DOHH2 (cell line): ENCODE results near the gene CIT.

Source experiments
- H3F3A ChIP-seq: fragments of 200-600 bp; sonication (generic), shearing (Covaris generic); 2 replicates; pipeline ENCODE4 v1.6.0; 2016; ENCODE audit warnings: antibody characterized with exemption, mild to moderate bottlenecking; ENCODE audit not compliant: control insufficient read depth, insufficient read depth
- H3K27ac ChIP-seq: fragments of 200-600 bp; sonication (generic); 2 replicates; pipeline ENCODE4 v1.5.1; 2014; ENCODE audit warnings: low read depth, mild to moderate bottlenecking, low read length, moderate library complexity
- H3K27me3 ChIP-seq: fragments of 200-600 bp; sonication (generic); 2 replicates; pipeline ENCODE4 v1.6.1; 2014; ENCODE audit warnings: mild to moderate bottlenecking, low read length, mixed read lengths; ENCODE audit not compliant: control insufficient read depth
- H3K36me3 ChIP-seq: fragments of 200-600 bp; sonication (generic); 2 replicates; pipeline ENCODE4 v1.6.1; 2014; ENCODE audit warnings: mild to moderate bottlenecking, low read length, moderate library complexity, mixed read lengths; ENCODE audit not compliant: control insufficient read depth
- H3K4me1 ChIP-seq: fragments of 200-600 bp; sonication (generic); 2 replicates; pipeline ENCODE4 v1.6.1; 2014; ENCODE audit warnings: mild to moderate bottlenecking, low read length, mixed read lengths; ENCODE audit not compliant: control insufficient read depth
- H3K4me2 ChIP-seq: fragments of 200-600 bp; sonication (generic); 2 replicates; pipeline ENCODE4 v1.6.0; 2014; ENCODE audit warnings: mild to moderate bottlenecking, low read length, moderate library complexity
- H3K4me3 ChIP-seq: fragments of 200-600 bp; sonication (generic); 2 replicates; pipeline ENCODE4 v1.5.1; 2014; ENCODE audit warnings: mild to moderate bottlenecking, low read length, mixed read lengths
- H3K79me2 ChIP-seq: fragments of 200-600 bp; sonication (generic); 2 replicates; pipeline ENCODE4 v1.6.1; 2014; ENCODE audit warnings: mild to moderate bottlenecking, low read length, mixed read lengths; ENCODE audit not compliant: control insufficient read depth
- H3K9me2 ChIP-seq: fragments of 200-600 bp; sonication (generic); replicated peaks from 2 replicates; pipeline ENCODE4 v1.6.1; 2014; ENCODE audit warnings: mild to moderate bottlenecking, low read length, mixed read lengths; ENCODE audit not compliant: control insufficient read depth
- H3K9me3 ChIP-seq: fragments of 200-600 bp; sonication (generic); 2 replicates; pipeline ENCODE4 v1.6.1; 2014; ENCODE audit warnings: antibody characterized with exemption, low read length, mixed read lengths; ENCODE audit not compliant: control insufficient read depth, insufficient read depth
- H4K20me1 ChIP-seq: fragments of 200-600 bp; sonication (generic); 2 replicates; pipeline ENCODE4 v1.6.0; 2014; ENCODE audit warnings: low read depth, mild to moderate bottlenecking, antibody characterized with exemption, low read length, moderate library complexity; ENCODE audit not compliant: control insufficient read depth, insufficient read depth
- EZH2phosphoT487 ChIP-seq: fragments of 200-600 bp; sonication (generic); IDR thresholded peaks from 2 replicates; pipeline ENCODE4 v1.6.1; 2017; ENCODE audit warnings: borderline replicate concordance, mild to moderate bottlenecking, antibody characterized with exemption, low read length, moderate library complexity, mixed read lengths
- TF ChIP-seq, protein P1 (sequence below): fragments of 200-600 bp; sonication (generic); IDR thresholded peaks from one replicate; pipeline ENCODE4 v1.5.1; 2014; ENCODE audit warnings: antibody characterized with exemption, mild to moderate bottlenecking, low read depth, low read length; ENCODE audit not compliant: poor library complexity, severe bottlenecking

CIT gene

DNA sequence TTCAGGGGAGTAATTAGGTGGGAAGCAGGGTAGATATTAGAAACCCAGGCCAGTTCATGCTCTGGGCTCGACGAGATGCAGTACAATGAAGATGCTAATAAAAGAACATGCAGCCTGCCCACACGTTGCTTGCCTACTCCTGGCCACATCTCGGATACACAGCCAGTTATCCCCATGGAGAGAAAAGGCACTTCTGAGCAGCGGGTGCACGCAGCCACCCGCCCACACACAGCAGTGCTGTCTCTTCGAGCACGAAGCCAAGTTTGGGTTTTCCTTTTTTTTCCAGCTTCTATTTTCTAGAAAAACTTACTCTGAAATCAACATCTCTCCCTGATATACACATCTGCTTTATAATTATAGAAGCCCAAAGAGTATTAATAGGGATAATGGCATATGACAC, 85.7 kb downstream of the CIT start:
- H3K9me2 ChIP-seq, result no peaks in the 10 kb centered on the region
- H3K36me3 ChIP-seq, result peaks cover 36% of the 10 kb centered on the region
- no peak overlapping the region for H3K4me2 ChIP-seq

GRCh38 chr12:119788786-119789185, 88.3 kb downstream of the CIT start:
- Histone ChIP-seq H3F3A (no peaks in the 10 kb centered on the region), H3K27ac (no peak overlapping the region), H3K9me3 (no peaks in the 10 kb centered on the region), H3K36me3 (peaks cover 32% of the 10 kb centered on the region), H3K9me2 (no peaks in the 10 kb centered on the region), H3K4me3 (no peak overlapping the region), H4K20me1 (no peaks in the 10 kb centered on the region), H3K27me3 (no peaks in the 10 kb centered on the region), H3K4me1 (peaks cover 6% of the 10 kb centered on the region), H3K79me2 (no peaks in the 10 kb centered on the region), H3K4me2 (no peak overlapping the region)
- TF ChIP-seq, protein P1, sequence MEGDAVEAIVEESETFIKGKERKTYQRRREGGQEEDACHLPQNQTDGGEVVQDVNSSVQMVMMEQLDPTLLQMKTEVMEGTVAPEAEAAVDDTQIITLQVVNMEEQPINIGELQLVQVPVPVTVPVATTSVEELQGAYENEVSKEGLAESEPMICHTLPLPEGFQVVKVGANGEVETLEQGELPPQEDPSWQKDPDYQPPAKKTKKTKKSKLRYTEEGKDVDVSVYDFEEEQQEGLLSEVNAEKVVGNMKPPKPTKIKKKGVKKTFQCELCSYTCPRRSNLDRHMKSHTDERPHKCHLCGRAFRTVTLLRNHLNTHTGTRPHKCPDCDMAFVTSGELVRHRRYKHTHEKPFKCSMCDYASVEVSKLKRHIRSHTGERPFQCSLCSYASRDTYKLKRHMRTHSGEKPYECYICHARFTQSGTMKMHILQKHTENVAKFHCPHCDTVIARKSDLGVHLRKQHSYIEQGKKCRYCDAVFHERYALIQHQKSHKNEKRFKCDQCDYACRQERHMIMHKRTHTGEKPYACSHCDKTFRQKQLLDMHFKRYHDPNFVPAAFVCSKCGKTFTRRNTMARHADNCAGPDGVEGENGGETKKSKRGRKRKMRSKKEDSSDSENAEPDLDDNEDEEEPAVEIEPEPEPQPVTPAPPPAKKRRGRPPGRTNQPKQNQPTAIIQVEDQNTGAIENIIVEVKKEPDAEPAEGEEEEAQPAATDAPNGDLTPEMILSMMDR, result no peak
- TF ChIP-seq EZH2phosphoT487, result no peak

More for the DNA sequence above, 85.7 kb downstream of the CIT start:
- Histone ChIP-seq H3K79me2 (no peaks in the 10 kb centered on the region), H3F3A (no peaks in the 10 kb centered on the region), H3K4me3 (no peak overlapping the region), H3K27ac (no peak overlapping the region), H3K4me1 (no peaks in the 10 kb centered on the region), H4K20me1 (no peaks in the 10 kb centered on the region), H3K9me3 (no peaks in the 10 kb centered on the region), H3K27me3 (no peaks in the 10 kb centered on the region)
- TF ChIP-seq, protein P1, result no peak
- TF ChIP-seq EZH2phosphoT487, result no peak

DNA sequence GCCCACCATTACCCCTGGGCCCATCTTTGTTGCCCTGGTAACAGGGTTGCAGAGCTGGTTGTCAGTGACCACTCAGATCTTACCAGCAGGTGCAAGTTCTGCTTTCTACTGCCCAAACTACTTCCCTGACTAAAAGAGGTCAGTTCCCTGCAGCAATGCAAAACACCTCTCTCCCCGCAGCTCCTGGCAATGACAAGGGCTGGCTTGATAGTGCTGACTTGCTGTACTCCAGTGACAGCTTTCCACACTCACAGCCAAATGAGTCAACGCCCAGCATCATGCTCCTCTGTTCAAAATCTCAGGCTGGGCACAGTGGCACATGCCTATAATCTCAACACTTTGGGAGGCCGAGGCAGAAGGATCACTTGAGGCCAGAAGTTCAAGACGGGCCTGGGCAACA, 90.6 kb downstream of the CIT start:
- Histone ChIP-seq H3K36me3 (peaks cover 45% of the 10 kb centered on the region), H3K4me2 (no peak overlapping the region), H3F3A (peaks cover 16% of the 10 kb centered on the region), H4K20me1 (no peaks in the 10 kb centered on the region), H3K79me2 (no peaks in the 10 kb centered on the region), H3K9me3 (no peaks in the 10 kb centered on the region), H3K4me1 (peaks cover 29% of the 10 kb centered on the region), H3K27ac (no peak overlapping the region), H3K9me2 (no peaks in the 10 kb centered on the region), H3K4me3 (no peak overlapping the region), H3K27me3 (no peaks in the 10 kb centered on the region)
- TF ChIP-seq EZH2phosphoT487, result no peak
- TF ChIP-seq, protein P1, result no peak

GRCh38 chr12:119784673-119785072, 92.4 kb downstream of the CIT start:
- no peak overlapping the region for H3K27ac ChIP-seq
- H3K4me3 ChIP-seq, result no peak overlapping the region
- peaks cover 6% of the 10 kb centered on the region for H3K79me2 ChIP-seq
- TF ChIP-seq EZH2phosphoT487, result no peak
- TF ChIP-seq, protein P1, result no peak
- H3K4me2 ChIP-seq, result no peak overlapping the region
- peaks cover 56% of the 10 kb centered on the region for H3K36me3 ChIP-seq
- peaks cover 20% of the 10 kb centered on the region for H3F3A ChIP-seq
- H3K27me3 ChIP-seq, result no peaks in the 10 kb centered on the region
- no peaks in the 10 kb centered on the region for H3K9me2 ChIP-seq
- peaks cover 39% of the 10 kb centered on the region for H3K4me1 ChIP-seq
- no peaks in the 10 kb centered on the region for H3K9me3 ChIP-seq
- H4K20me1 ChIP-seq, result no peaks in the 10 kb centered on the region
